HG02938 (cell line): Measurements from ENCODE around the gene FAM161B.

ENCODE experiments used
- ATAC-seq: cut with Tn5 transposase; IDR thresholded peaks from one replicate; pipeline ENCODE4 v1.9.1; 2021; ENCODE audit warnings: mild to moderate bottlenecking, moderate library complexity; ENCODE audit not compliant: unreplicated experiment

Gene FAM161B

GRCh38 chr14:73884438-73885190 is 65.3 kb downstream of the FAM161B start:
- no peak for ATAC-seq
